ENCODE data around the gene LIFR. TPM values are rescaled to one million over a fixed set of nuclear protein-coding genes. Genes with fewer than 3 reads are reported as not detected.

LIFR gene
- total RNA-seq, 1 donor from 2014 or later = 13.8 TPM

GRCh38 chr5:38426490-38426889 lies 130.0 kb downstream of the LIFR start:
- DNase-seq (ENCODE audit: low read depth) = no peak
- TF ChIP-seq, protein P1, sequence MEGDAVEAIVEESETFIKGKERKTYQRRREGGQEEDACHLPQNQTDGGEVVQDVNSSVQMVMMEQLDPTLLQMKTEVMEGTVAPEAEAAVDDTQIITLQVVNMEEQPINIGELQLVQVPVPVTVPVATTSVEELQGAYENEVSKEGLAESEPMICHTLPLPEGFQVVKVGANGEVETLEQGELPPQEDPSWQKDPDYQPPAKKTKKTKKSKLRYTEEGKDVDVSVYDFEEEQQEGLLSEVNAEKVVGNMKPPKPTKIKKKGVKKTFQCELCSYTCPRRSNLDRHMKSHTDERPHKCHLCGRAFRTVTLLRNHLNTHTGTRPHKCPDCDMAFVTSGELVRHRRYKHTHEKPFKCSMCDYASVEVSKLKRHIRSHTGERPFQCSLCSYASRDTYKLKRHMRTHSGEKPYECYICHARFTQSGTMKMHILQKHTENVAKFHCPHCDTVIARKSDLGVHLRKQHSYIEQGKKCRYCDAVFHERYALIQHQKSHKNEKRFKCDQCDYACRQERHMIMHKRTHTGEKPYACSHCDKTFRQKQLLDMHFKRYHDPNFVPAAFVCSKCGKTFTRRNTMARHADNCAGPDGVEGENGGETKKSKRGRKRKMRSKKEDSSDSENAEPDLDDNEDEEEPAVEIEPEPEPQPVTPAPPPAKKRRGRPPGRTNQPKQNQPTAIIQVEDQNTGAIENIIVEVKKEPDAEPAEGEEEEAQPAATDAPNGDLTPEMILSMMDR (IDR thresholded peaks at IDR 0.05; ENCODE audit: insufficient read depth, low read length, poor library complexity, severe bottlenecking) = no peak

More at GRCh38 chr5:38426490-38426889, 130.0 kb downstream of the LIFR start:
- Histone ChIP-seq H3K27me3 (ENCODE audit: control insufficient read depth, insufficient read depth, low read length) (no peaks in the 10 kb centered on the region), H3K36me3 (ENCODE audit: control insufficient read depth, insufficient read depth, low read length) (no peaks in the 10 kb centered on the region), H3K4me3 (ENCODE audit: low read depth, low read length) (no peak overlapping the region)

Measured in kidney epithelial cell (primary cell).